Measurements from ENCODE around the gene CDHR2.

GRCh38 chr5:176545737-176546509 is 3.2 kb upstream of the CDHR2 start:
- TF ChIP-seq RAD21 (CRISPR knock-in tag; IDR thresholded peaks at IDR 0.05) (no peak), ZNF235 (CRISPR knock-in tag; IDR thresholded peaks at IDR 0.05; ENCODE audit: borderline replicate concordance) (no peak), POLR2AphosphoS5 (IDR thresholded peaks at IDR 0.05; ENCODE audit: low read depth, low read length) (no peak), SIN3A (IDR thresholded peaks at IDR 0.05; ENCODE audit: borderline replicate concordance, low read depth, low read length) (0 out of 2 replicates have a peak, but pooled peaks have one; percentile 37)

All from HepG2 (cell line).